HG02588 (cell line): Measurements from ENCODE around the gene RPL22L1.
"Not testable (repeated sequence)": the region's sequence is repeated elsewhere in the genome, so short reads cannot be mapped to it uniquely, and the experiment has no call there.

Experiments used
- ATAC-seq: cut with Tn5 transposase; IDR thresholded peaks from one replicate; pipeline ENCODE4 v1.9.1; 2021; ENCODE audit warnings: mild to moderate bottlenecking, moderate library complexity; ENCODE audit not compliant: unreplicated experiment

Gene RPL22L1

GRCh38 chr3:170830580-170830979, 39.4 kb downstream of the RPL22L1 start:
- ATAC-seq, result no peak

DNA sequence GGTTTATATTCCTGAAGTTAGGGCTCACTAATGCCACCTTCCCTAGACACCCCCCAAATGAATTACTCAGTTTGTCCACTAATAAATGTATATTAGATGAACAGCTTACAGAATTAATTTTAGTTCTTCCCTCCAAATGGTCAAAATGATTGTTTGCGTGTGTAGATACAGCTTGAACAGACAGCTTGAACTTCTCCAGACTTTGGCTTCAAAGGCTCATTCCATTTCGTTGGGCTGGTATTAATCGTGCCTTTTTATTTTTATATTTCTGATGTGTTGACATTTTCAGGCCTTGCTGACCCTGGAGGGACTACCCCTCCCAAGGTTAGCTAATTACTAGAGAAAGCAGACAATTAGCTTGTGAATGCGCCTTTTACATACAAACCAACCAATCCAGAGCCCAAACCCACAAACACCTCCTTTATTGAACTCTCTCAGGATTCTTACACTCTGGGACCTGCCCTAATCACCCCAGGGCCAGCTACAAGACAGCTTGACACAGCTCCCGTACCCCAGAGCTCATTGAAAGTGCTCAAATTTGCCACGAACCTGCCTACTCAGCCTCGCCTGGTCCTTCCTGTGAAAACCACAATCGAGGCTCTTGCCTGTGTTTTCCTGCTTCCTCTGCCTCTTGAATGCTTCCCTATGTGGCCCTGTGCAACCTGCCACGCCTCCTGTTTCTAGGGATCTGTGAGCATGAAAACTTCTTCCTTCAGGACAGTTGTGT, 40.3 kb downstream of the RPL22L1 start:
- ATAC-seq, result no peak

DNA sequence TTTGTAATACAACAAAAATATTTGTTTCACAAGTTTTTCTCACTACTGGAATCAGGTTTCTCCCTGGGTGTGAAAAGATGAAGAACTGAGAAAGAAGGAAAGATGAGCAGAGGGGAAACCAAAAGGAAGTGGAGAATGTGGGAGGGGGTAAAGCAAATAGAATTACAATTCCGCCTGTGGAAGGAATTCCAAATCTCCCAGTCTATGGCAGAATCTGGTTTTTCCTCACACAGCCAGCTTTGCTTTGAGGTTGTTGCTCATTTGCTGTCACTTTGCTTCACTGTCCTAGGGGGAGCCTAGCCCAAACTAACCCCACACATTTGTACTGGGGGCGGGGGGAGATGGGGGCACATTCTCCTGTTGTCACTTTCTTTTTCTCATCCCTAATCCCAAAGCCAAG, 43.9 kb downstream of the RPL22L1 start:
- ATAC-seq, result no peak

DNA sequence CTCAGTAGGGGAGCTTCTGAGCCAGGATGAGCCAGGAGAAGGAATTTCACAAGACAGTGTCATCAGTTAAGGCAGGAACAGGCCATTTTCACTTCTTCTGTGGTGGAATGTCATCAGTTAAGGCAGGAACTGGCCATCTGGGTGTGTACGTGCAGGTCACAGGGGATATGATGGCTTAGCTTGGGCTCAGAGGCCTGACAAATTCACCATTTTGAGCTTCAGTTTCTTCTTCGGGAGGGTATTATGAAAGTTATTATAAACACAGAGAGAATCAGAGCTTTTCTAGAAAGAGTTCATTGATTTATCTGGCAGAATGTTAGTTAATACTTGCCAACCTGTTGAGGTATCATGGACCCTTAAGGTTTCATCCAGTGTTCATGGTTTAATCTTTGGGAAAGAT, 46.4 kb downstream of the RPL22L1 start:
- not testable (repeated sequence) for ATAC-seq

DNA sequence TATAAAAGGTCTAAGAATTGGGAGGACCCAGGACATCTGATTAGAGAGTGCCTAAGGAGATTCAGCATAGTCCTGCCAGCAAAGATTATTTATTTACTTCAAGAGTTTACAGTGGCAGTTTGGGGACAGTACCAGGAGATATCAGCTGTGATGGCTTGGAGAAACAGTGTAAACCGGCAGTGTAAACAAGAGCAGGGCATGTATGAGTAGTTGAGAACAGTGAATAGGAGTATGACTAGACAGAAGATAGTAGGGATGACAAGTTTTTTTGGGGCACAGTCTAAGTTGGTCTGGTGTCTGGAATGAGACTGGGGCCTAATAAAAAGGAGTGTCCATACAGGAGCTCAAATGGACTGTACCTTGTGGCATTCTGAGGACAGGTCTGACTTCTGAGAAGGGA, 51.7 kb downstream of the RPL22L1 start:
- not testable (repeated sequence) for ATAC-seq

GRCh38 chr3:170817471-170817870, 52.5 kb downstream of the RPL22L1 start:
- ATAC-seq, result not testable (repeated sequence)

GRCh38 chr3:170816841-170817240, 53.2 kb downstream of the RPL22L1 start:
- no peak for ATAC-seq

DNA sequence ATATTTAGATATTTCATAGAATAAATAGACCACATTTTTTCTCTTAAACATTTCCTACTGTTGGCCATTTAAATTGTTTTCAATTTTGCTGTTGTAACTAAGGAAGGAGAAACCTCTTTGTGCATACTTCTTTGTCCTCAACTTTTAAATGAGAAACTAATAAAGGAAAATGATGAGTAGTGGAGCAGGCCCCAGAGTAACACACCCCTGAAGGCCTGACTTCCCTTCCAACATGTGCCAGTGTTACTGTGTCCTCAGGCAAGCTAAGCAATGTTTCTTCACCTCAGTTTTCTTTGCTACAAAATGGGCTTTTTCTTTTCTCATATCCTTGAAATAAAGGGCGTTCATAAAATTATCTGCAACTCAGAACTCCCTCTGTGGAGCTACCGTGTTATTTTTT, 53.7 kb downstream of the RPL22L1 start:
- ATAC-seq, result no peak

- no peak for ATAC-seq
Observed at GRCh38 chr3:170815936-170816335, 54.1 kb downstream of the RPL22L1 start.

GRCh38 chr3:170815340-170815739, 54.7 kb downstream of the RPL22L1 start:
- no peak for ATAC-seq
